CD4-positive, alpha-beta T cell treated with Interleukin-17A for 4 hours (primary cell): ENCODE measurements around the gene MYT1.

ENCODE experiments used
- DNase-seq: peaks from one replicate; pipeline ENCODE4 v3.0.0-alpha.2; 2020; ENCODE audit warnings: mixed read lengths

Gene MYT1

GRCh38 chr20:64253443-64253842 is 89.2 kb downstream of the MYT1 start:
- DNase-seq: no peak

DNA sequence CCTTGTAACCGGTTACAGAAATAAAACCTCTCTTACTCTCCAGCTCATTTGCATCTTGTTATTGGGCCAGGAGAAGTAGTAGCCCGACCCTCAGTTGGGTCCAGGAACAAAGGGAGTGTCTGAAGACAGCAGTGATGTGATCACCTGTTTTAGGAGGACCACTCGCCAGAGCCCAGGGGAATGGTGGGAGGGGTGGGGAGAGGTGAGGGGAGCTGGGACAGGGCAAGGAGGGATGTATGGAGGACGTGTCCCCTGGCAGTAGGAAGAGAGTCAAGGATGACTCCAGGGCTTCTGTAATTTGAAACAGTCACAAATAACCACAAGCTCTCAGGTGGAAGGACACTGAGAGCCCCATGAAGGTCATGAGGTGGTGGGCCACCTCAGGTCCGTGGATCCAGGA is 89.9 kb downstream of the MYT1 start:
- no peak for DNase-seq

DNA sequence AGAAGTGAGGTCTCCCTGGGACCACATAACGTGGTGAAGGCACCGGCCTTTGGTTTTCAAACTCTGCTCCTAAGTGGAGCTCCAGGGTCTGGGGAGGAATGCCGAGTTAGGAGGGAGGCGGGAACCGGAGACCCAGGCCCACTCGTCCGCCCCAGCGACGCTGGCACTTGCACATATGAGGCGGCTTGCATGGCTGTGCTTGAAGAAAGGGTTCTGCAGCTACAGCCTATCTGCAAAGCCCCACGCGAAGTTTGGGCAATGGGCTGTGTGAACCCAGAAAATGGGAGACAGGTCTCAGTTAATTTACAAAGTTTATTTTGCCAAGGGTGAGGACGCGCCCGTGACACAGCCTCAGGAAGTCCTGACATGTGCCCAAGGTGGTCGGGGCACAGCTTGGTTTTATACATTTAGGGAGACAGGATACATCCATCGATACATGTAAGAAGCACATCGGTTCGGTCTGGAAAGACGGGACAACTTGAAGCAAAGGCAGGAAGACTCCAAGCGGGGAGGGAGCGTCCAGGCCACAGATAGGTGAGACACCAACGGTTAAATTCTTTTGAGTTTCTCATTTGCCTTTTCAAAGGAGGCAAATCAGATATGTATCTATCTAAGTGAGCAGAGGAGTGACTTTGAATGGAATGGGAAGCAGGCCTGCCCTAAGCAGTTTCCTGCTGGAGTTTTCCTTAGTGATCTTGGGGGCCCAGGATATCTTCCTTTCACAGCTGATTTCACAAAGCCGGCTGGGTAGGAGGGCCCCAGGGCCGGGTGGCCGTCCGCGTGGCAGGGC is 90.5 kb downstream of the MYT1 start:
- no peak for DNase-seq

GRCh38 chr20:64255361-64256281 is 91.4 kb downstream of the MYT1 start, which contains the start of gene PCMTD2:
Gene PCMTD2, plus strand, starts transcription at chr20:64255748. Its CDS starts 4,218 bp downstream, at chr20:64259966.
- DNase-seq: peak; percentile 89

- peak; percentile 16 for DNase-seq
Measured at GRCh38 chr20:64256282-64256935, 92.2 kb downstream of the MYT1 start.

- DNase-seq: no peak
Measured at GRCh38 chr20:64257107-64257757, 93.0 kb downstream of the MYT1 start.

DNA sequence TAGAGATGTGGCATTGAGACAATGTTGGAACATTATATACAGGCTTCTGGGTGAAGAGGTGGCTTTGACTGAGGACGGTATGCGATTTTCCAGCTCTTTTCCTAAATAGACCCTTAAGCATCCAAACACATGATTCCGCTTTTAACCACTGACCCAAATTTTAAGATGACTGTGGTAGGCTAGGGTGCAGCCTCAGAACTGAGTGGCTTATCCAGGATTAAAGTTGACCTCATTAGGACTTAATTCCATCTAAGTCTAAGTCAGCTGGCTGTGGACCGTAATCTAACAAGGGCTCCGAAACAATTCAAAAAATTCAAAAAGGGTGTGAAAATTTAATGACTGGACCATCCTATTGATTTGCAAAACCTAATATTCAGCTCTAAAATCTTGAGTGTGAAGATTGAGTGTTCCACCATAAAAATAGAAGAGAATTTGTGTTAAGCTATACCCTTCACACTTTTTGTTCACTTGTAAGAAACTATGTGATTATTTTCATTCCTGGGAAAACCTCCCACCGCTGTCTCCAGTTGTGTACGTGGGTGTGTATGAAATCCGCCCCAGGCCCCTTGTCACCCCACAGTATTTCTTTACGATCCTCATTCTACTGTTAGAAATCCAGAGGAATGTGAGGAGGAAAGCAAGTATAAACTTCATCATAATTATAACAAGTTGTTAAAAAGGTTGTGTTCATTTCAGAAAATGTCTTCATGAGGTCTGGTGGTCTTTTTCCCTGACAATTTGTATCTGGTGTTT is 94.0 kb downstream of the MYT1 start:
- DNase-seq: no peak

DNA sequence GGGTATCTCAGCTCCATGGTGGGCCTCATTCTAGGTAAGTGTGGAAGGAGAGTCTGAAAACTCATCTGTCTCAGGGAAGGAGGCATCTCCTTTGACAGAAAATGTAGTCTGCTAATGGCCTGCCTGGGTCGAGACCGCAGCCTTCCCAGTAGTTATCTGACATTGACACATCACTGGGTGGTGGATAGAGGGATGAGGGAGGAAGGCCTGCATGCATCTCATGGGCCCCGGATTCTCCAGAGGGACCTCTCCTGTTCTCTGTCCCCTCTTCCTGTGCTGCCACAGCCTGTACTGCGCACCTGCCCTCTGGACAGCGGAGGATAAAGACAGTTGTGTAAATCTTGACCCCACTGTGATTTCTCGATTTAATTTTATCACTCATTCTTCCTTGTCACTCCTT is 96.0 kb downstream of the MYT1 start:
- no peak for DNase-seq

DNA sequence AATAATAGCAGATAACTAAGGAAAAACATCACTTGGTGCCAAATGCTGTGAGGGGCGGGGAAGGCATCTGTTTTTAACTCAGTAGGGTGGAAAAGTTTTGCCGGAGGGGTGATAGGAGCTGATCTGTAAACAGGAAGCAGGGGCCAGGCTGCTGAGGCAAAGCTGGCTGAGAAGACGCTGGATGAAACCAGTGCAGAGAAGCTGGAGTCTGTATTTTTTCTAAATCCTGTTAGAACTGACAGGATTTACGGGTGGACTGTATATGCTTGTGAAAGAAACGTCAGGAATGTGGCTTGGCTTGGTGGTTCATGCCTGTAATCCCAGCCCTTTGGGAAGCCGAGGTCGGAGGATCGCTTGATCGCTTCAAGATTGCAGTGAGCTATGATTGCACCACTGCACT is 96.9 kb downstream of the MYT1 start:
- peak; percentile 44 for DNase-seq

GRCh38 chr20:64264091-64264490 is 99.8 kb downstream of the MYT1 start:
- DNase-seq: no peak

DNA sequence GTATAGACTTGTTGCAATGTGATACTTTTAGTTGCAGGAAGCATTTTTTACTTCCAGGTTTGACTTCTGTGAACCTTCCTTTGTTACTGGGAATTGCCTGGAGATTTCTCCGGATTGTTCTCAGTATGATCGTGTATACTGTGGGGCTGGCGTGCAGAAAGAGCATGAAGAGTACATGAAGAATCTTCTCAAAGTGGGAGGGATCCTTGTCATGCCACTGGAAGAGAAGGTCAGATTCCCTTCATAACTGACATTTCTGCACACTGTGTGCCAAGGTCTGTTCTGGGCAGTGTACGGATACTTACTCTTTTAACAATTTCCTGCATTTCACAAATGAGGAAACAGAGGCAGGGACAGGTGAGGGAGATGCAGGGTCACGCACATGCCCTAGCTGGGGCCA is 100.9 kb downstream of the MYT1 start:
- DNase-seq: no peak

DNA sequence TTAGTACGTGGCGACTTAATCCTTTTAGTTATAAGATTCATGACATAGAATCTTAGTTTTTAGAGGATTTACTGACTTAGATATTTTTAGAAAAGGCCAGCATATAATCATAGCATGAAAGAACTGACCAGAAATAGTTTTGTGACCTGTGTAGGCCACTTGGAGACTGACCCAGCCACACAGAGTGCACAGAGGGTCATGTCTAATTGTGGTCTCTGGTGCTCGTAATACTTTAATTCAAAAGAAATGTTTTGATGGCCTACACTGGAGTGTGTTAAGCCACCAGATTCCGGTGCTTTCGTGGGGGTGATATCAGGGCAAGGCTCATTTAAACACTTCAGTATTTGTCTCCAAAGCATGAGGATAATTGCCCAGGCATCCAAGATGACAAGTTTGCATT is 102.7 kb downstream of the MYT1 start:
- DNase-seq: no peak

- no peak for DNase-seq
Measured at GRCh38 chr20:64268174-64268573, 103.9 kb downstream of the MYT1 start.

GRCh38 chr20:64269604-64270411 is 105.6 kb downstream of the MYT1 start:
- DNase-seq: no peak

DNA sequence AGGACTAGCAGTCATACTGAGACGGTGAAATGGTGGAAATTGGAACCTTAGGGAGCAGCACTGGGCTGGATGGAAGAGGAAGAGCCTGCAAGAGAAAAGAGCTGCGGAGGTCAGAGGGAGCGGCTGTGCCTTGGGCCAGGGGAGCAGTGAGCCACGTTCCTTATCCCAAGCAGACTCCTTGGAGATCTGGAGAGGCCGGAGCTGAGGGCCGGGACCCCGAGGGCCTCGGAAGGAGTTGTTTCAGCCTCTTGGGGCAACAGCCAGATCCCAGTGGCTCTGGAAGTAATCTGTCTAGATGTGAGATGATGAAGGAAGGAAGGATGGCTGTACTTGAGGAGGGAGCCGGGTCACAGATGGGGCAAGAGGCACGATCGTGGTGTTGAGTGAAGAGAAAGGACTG is 107.4 kb downstream of the MYT1 start:
- no peak for DNase-seq

DNA sequence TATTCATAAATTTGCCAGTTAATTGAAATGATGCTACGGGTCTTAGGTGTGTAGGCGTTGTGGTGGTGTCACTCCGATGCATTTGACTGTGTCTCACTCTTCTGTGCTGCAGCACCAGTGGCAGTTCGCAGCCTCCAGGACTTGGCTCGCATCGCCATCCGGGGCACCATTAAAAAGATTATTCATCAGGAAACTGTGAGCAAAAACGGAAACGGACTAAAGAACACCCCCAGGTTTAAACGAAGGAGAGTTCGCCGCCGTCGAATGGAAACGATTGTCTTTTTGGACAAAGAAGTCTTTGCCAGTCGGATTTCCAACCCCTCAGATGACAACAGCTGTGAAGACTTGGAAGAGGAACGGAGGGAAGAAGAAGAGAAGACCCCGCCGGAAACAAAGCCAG is 108.9 kb downstream of the MYT1 start:
- DNase-seq: no peak

- DNase-seq: no peak
Measured at GRCh38 chr20:64276817-64277216, 112.6 kb downstream of the MYT1 start.

DNA sequence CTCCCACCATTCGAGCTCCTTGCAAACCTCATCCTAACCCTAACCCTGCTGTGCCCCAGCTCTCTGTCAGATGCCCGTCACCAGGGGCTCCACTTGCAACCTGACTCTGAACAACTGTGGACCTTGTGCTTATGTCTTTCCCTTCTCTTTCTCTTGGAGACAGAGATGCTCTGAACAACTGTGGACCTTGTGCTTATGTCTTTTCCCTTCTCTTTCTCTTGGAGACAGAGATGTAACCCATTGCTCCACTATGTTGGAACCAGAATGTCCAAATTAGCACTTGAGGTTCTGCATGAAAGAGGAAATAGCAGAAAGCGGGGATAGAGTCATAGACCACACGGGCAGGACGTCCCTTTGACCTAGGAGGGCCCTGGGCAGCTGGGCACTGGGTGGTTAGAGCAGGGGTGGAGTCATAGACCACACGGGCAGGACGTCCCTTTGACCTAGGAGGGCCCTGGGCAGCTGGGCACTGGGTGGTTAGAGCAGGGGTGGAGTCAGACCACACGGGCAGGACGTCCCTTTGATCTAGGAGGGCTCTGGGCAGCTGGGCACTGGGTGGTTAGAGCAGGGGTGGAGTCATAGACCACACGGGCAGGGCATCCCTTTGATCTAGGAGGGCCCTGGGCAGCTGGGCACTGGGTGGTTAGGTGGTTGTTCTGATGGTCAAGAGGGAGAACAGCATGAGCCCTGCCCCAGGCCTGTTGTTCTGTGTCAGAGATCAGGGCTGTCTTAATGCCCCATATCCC is 113.5 kb downstream of the MYT1 start:
- DNase-seq: no peak

DNA sequence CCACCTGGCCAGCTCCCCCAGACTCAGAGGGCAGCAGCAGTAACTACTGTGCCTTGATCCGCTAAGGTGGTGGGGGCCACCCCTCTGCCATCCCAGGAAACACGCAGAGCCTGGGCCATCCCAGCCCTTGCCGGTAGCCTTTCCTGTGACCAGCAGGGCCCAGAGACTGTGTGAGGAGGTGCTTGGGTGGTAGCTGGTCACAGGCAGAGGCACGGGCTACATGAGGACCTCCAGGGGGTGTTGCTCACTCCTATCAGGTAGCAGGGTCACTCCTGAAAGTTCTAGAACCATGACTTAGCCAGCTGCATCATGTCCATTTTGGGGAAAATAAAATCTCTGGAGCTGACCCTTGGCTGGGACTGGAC is 114.0 kb downstream of the MYT1 start:
- DNase-seq: no peak

DNA sequence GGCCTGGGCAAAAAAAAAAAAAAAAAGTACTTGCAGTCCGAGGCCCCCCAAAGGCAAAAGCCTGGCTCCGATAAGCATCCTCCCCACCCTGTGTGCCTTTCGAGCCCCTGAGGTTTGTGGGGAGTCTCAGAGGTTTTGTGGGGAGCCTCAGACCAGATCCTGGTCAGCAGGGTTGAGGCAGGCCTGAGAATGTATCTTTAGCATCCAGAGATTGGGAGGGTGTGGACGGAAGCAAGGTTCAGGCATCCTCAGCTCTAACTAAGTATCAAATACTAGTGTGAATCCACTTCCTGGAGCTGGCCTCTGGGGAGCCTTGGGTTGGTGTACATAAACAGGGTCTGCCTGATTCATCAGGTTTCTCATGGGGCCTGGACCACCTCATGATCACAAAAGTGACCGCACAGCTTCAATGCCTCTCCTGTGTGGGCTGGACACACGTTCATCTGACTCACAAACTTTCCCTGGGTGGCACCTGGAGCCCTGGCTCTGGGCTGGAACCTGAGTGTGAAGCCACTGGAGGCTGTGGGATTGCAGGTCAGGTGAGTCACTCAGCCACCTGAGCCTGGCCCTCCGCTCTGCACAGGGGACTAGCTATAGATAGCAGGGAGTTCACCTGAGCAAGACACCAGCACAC is 115.7 kb downstream of the MYT1 start:
- no peak for DNase-seq
